DMS153 (cell line): ENCODE data around the gene NT5M.
A peak's percentile ranks its signal among the peaks of the same experiment; 100 is the strongest.

Source experiments
- DNase-seq: peaks from one replicate; lab custom pipeline; 2025; lab: John Stamatoyannopoulos, UW

Gene NT5M

GRCh38 chr17:17355426-17355825 lies 52.3 kb downstream of the NT5M start:
- no peak for DNase-seq

GRCh38 chr17:17356149-17356930 lies 53.2 kb downstream of the NT5M start:
- DNase-seq, result peak; percentile 45

DNA sequence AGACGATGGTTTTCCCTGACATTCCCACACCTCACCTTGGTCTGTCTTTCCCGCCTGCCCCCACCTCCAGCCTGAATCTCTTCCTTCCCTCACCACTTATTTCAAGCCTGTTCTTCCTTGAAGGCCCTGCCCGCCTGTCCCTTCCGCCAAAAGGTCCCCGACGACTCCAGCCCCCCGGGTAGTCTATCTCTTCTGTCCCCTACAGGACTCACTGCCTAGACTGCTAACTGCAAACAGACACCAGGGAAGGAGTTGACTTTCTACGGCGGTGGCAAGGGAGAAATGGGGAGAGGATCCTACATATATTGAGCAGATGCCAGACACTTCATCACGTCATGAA lies 53.7 kb downstream of the NT5M start:
- no peak for DNase-seq

- no peak for DNase-seq
Measured at GRCh38 chr17:17358060-17358751, 55.0 kb downstream of the NT5M start.

- DNase-seq, result no peak
Measured at GRCh38 chr17:17358866-17359265, 55.7 kb downstream of the NT5M start.

- DNase-seq, result no peak
Measured at GRCh38 chr17:17359271-17359670, 56.1 kb downstream of the NT5M start.

DNA sequence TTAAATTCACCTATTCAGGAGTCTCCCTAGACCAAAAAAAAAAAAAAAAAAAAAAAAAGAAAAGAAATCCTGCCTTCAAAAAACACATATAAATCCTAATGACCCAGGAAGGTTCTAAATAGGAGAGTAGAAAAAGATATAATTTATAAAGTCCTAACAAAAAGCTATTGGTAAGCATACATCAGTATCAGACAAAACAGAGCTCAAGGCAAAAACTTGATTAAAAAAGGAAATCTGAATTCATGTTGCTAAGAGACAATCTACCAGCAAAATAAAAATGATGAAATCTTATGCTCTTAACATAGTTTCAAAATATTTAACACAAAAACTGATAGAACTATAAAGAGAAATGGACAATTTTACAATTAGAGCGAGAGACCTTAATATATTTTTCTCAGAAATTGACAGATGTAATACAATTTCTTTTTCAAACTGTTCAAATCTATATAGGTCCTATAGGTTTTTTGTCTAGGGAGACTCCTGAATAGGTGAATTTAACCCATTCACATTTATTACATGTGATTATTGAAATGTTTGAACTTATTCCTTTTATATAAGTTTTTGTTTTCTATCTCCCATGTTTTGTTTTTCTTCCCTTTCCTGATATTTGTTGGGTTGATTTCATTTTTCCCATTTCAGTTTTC lies 57.0 kb downstream of the NT5M start:
- no peak for DNase-seq

GRCh38 chr17:17361543-17361866 lies 58.3 kb downstream of the NT5M start:
- DNase-seq, result no peak

DNA sequence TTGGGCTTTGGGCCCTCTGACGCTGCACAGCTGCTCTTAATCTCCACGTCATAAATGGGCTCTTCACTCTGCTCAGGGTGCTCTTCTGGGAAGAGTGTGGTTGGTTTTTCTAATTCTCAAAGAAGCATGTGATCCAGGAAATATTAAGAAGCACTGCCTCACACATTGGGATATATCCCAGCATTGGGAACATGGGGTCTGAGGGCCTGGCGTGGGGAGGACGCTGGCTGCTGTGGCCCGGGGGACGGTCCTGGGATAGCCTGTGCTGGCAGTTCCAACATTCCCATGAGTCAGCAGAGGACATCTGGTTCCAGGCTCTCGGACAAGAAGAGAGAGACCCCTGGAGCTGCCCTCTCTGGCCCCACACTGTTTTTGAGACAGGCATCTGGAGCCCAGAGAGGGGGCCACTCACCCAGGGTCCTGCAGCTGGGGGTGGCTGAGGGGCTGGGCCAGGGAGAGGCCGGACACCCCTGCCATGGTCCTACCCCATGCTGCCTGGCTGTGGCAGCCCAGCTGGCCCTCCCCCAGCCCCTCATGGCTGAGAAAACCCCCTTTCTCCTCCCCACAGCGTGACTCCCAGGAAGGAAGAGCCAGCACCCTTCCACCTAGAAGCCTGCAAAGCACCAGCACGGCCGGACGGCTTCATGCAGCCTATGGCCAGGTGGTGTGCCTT lies 58.8 kb downstream of the NT5M start:
- DNase-seq, result no peak

GRCh38 chr17:17362540-17362930 lies 59.4 kb downstream of the NT5M start:
- DNase-seq, result no peak

GRCh38 chr17:17363638-17364337 lies 60.6 kb downstream of the NT5M start:
- peak; percentile 88 for DNase-seq

- DNase-seq, result no peak
Measured at GRCh38 chr17:17364338-17364667, 61.1 kb downstream of the NT5M start.

- DNase-seq, result no peak
Measured at GRCh38 chr17:17365476-17366110, 62.4 kb downstream of the NT5M start.

DNA sequence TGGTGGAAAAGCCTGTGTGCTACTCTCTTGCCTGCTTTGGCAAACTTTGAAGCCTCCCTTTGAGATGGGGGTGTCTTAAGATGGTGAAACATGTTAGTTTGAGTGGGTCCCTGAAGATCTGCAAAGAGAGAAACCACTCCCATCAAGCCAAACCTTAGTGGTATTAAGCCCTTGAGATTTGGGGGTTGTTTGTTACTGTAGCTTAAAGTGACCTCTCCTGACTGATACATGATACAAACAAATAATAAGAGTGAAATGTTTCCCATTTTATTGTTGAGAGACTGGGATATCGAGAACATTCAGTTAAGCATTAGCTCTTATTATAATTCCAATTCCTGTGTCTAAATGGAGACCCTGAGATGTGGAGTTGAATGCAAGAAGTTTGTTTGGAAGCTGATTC lies 63.1 kb downstream of the NT5M start:
- DNase-seq, result no peak

GRCh38 chr17:17366941-17367875 lies 64.0 kb downstream of the NT5M start:
- DNase-seq, result no peak

GRCh38 chr17:17367931-17368330 lies 64.8 kb downstream of the NT5M start:
- no peak for DNase-seq

GRCh38 chr17:17370711-17371110 lies 67.5 kb downstream of the NT5M start:
- DNase-seq, result no peak

GRCh38 chr17:17372856-17373520 lies 69.8 kb downstream of the NT5M start:
- no peak for DNase-seq

- DNase-seq, result no peak
Measured at GRCh38 chr17:17375841-17376240, 72.7 kb downstream of the NT5M start.

DNA sequence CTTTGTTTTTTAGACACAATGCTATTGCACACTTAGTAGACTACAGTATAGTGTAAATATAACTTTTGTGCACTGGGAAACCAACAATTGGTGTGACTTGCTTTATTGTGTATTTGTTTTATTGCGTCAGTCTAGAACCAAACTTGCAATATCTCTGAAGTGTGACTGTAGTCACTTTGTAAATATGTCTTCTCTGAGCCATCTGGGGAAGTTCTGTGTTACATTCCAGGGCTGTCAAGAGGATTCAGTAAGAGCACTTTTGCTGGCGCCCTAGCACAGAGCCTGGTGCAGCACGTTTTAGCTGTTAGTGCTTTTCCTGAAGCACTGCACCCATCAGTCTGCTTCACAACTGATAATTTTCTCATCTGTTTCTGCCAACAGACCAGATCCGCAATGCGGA lies 73.2 kb downstream of the NT5M start:
- no peak for DNase-seq
